Measurements from ENCODE around the gene LIN28A.

Gene LIN28A

DNA sequence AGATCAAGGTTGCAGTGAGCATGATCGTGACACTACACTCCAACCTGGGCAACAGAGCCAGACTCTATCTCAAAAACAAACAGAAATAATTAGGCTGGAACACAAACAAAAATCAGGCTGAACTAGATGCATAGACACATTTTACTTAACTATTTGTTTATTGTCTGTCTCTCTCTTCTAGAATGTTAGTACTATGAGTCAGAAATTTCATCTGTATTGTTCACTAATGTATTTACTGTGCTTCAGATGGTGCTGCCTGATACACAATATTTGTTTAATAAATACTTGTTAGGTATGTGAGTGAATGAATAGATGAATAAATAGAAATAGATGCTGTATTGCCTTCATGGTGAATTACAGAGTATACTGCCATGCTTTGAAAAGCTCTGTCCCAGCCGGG lies 6.0 kb upstream of the LIN28A start:
- no peak overlapping the region for H3K4me3 ChIP-seq (ENCODE audit: low read depth, low read length)
- TF ChIP-seq, protein P1, sequence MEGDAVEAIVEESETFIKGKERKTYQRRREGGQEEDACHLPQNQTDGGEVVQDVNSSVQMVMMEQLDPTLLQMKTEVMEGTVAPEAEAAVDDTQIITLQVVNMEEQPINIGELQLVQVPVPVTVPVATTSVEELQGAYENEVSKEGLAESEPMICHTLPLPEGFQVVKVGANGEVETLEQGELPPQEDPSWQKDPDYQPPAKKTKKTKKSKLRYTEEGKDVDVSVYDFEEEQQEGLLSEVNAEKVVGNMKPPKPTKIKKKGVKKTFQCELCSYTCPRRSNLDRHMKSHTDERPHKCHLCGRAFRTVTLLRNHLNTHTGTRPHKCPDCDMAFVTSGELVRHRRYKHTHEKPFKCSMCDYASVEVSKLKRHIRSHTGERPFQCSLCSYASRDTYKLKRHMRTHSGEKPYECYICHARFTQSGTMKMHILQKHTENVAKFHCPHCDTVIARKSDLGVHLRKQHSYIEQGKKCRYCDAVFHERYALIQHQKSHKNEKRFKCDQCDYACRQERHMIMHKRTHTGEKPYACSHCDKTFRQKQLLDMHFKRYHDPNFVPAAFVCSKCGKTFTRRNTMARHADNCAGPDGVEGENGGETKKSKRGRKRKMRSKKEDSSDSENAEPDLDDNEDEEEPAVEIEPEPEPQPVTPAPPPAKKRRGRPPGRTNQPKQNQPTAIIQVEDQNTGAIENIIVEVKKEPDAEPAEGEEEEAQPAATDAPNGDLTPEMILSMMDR (IDR thresholded peaks at IDR 0.05; ENCODE audit: borderline replicate concordance, insufficient read depth, low read depth, low read length) = no peak

DNA sequence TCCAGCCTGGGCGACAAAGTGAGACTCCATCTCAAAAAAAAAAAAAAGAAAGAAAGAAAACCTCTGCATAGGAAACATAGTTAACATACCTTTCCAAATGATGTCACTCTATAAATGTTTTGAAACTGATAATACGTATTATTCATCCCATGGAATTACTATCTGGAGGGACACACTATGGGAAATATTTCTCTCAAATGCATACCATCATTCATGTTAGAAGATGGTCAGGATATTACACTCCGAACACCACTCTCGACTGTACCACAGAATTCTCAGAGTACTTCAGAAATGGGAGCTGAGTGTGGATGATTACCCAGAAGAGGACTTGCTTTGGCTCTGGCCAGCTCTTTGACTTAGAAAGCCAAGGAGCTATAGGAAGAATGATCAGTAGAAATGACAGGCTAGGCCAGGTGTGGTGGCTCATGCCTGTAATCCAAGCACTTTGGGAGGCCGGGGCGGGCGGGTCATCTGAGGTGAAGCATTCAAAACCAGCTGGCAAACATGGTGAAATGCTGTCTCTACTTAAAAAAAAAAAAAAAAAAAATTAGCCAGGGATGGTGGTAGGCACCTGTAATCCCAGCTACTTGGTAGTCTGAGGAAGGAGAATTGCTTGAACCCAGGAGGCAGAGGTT lies 5.2 kb upstream of the LIN28A start:
- no peak overlapping the region for H3K4me3 ChIP-seq (ENCODE audit: low read depth, low read length)
- TF ChIP-seq, protein P1 (IDR thresholded peaks at IDR 0.05; ENCODE audit: borderline replicate concordance, insufficient read depth, low read depth, low read length) = no peak

DNA sequence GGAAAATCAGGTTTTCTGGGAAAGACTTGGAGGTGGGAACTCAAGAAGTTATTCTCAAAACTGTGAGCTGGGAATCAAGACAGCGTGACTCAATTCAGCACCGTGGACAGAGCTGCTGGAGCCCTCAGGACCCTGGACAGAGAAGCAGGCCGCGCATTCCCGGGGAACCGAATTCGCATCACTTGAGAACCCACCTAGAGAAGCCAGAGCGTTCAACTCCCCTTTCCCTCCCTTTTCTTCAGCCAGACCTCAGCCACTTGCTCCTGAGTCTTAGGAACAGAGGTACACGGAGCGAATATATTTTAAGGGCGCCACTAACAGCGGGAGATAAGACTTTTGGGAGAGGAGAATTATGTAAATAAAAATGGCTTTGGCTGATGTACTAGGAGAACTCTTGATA lies 2.0 kb upstream of the LIN28A start:
- H3K4me3 ChIP-seq (ENCODE audit: low read depth, low read length) = no peak overlapping the region
- TF ChIP-seq, protein P1 (IDR thresholded peaks at IDR 0.05; ENCODE audit: borderline replicate concordance, insufficient read depth, low read depth, low read length) = no peak

DNA sequence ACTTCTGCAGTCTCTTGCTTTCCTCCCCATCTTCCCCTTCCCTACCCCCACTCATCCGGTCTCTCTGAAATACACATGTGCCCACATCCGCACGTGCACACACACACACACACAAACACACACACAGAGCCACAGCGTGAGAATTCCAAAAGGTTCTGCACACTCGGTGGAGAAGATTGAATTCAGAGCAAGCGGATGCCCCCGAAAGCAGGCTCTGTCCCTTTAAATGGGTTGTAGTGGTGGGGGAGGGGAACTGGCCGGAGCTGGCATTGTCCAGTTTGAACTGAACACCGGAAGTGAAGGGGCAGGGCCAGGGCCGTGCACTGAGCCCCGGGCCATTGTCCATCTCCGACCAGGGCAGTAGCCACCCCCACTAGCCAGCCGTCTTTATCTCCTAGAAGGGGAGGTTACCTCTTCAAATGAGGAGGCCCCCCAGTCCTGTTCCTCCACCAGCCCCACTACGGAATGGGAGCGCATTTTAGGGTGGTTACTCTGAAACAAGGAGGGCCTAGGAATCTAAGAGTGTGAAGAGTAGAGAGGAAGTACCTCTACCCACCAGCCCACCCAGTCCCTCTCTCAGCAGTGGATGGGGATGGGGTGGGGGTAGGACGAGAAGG lies 1.3 kb upstream of the LIN28A start:
- TF ChIP-seq, protein P1 (IDR thresholded peaks at IDR 0.05; ENCODE audit: borderline replicate concordance, insufficient read depth, low read depth, low read length) = no peak
- no peak overlapping the region for H3K4me3 ChIP-seq (ENCODE audit: low read depth, low read length)

DNA sequence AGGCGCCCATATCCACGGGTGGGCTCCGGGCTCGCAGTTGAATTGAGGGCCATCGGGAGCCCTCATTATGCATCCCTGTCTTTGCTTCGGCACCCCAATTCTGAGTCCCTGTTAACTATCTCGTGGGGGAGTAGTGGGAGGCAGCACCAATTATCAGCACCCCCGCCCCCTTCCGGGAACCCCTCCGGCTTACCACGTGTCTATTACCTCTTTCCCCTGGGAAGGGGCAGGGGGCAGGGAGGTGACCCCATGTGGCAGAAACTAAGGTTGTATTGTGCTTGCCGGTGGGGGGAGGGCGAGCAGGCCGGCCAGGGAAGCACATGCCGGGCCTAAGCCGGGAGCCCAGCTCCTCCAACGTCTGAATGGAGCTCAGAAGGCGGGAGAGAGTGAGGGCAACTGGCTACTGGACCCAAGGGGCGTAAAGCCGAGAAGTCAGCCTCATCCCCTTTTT lies 1.0 kb downstream of the LIN28A start:
- H3K4me3 ChIP-seq (ENCODE audit: low read depth, low read length) = no peak overlapping the region
- TF ChIP-seq, protein P1 (IDR thresholded peaks at IDR 0.05; ENCODE audit: borderline replicate concordance, insufficient read depth, low read depth, low read length) = no peak

DNA sequence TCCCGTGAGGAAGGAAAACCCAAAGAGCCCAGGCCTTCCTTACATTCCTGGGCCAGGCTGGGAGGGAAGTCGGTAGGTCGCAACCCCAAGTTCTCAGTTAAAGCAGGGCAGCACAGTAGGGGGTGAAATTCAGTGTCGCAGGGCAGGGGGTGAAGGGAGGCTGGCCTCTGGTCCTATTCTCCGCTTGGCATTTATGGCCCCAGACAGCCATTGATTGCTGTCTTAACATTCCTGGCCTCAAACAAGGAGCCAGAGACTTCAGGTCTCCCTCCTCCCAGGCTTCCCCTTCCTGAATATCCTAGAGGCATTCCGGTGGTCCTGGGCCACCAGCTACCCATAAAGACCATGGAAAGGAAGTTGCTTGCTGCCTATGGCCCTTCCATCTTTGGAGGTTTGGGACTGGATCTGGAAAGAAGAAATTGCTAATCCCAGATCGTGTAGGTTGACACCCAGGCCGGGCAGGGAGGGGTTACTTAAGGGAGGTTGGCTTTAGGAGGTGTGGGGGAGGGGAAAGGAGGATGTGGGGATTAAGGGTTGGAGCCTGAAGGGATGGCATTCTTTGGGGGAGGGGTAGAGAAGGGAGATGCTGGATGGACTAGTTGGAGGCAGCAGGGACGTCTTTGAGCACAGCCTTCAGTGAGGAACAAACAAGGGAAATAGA lies 1.7 kb downstream of the LIN28A start:
- TF ChIP-seq, protein P1 (IDR thresholded peaks at IDR 0.05; ENCODE audit: borderline replicate concordance, insufficient read depth, low read depth, low read length) = no peak
- H3K4me3 ChIP-seq (ENCODE audit: low read depth, low read length) = no peak overlapping the region
